ENCODE data around the gene MRPL36.

DNA sequence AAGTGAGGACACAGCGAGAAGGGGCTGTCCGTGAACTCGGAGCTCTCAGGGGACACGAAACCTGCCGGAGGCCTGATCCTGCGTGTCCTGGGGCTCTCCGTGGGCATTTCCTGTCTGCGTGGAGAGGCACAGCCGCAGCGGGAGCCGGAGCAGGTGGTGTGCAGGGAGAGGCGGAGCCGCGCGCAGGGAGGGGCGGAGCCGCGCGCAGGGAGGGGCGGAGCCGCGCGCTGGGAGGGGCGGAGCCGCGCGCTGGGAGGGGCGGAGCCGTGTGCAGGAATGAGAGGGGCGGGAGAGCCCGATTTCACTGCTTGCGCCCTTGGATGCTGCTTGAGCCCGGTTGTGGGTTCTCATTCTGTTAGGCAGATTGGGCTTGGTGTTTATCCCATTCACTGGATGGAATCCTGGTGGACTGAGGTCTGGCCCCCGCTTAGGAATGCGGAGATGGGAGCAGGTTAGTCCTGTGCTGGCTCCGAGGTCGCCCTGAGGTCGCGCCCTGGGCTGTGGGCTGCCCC lies 28.3 kb upstream of the MRPL36 start:
- TF ChIP-seq CTCF (conservative IDR thresholded peaks at IDR 0.05 in 1 of 2, IDR thresholded peaks at IDR 0.05 in 1 of 2; ENCODE audit: extremely low read depth in 1 of 2, insufficient read depth in 1 of 2, low read depth in 1 of 2, low read length in 2 of 2) (no peak), EZH2 (IDR thresholded peaks at IDR 0.05; ENCODE audit: borderline replicate concordance, low read length) (no peak)
